GM19328 (cell line): Measurements from ENCODE around the gene CSE1L.
"Not testable (repeated sequence)": the region's sequence is repeated elsewhere in the genome, so short reads cannot be mapped to it uniquely, and the experiment has no call there.

ENCODE experiments used
- ATAC-seq: cut with Tn5 transposase; IDR thresholded peaks from one replicate; pipeline ENCODE4 v1.9.1; 2021; ENCODE audit warnings: mild to moderate bottlenecking, moderate library complexity; ENCODE audit not compliant: unreplicated experiment

The CSE1L gene

DNA sequence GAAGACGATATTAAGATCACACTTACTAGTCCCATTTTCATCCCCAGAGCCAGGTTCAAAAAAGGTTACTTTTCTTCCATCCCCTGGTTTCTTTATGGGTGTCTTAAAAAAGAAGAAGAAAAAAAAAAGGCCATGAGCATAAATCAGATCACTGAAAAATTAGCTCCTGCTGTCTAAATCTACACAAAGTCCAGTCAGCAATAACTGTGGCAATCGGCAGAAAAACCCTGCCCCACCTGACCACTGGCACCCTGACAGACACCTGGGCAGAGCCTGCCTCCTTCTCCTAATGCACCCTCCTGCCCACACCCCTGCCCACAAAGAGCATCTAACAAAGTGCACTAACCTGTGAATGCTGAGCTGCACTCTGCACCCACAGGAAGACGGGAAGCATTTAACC is 72.2 kb downstream of the CSE1L start:
- ATAC-seq: no peak

GRCh38 chr20:49119988-49120387 is 73.9 kb downstream of the CSE1L start:
- no peak for ATAC-seq

- ATAC-seq: no peak
Observed at GRCh38 chr20:49122920-49123319, 76.8 kb downstream of the CSE1L start.

GRCh38 chr20:49123982-49124381 is 77.9 kb downstream of the CSE1L start:
- ATAC-seq: no peak

DNA sequence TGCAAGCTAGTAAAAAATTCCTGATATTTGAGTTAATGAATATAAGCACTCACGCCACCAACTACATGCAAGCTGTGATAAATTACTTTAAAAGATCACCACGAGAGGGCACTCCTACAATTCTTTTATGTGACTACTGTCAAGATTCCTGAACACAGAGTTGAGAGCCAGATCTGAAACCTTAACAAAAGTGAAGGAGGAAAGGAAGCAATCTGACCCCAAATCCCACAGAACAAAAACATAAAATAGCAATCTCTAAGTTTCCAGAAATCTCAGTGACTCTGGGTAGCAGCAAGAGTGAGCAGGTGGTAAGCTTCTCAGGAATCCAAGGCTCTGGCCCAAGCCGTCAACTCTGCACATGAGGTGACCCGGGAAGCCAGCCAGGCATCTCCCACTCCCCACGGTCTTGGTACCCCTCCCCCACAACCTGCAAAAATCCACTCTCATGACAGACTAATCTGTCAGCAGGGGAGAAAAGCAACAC is 86.9 kb downstream of the CSE1L start:
- no peak for ATAC-seq

DNA sequence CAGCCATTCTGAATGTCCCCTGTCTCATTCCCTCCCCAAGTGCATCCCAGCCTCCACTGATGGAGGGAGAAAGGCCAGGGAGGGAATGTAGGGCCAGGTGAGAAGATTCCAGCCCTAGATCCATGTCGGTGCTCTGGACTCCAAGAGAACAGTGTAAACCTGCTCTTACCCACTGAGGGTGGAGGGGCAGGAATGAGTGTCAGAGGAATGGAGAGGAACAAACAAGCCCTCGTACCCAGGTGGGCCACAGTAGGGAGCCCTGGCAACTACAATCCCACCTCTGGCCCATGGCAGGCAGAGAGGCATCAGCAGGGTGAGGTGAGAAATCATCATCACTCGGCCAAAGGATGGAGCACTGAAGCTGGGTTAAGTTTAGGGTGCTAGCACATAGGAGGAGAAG is 87.5 kb downstream of the CSE1L start:
- ATAC-seq: no peak

GRCh38 chr20:49134797-49135196 is 88.7 kb downstream of the CSE1L start:
- ATAC-seq: not testable (repeated sequence)

- ATAC-seq: no peak
Observed at GRCh38 chr20:49136817-49137571, 90.9 kb downstream of the CSE1L start.

DNA sequence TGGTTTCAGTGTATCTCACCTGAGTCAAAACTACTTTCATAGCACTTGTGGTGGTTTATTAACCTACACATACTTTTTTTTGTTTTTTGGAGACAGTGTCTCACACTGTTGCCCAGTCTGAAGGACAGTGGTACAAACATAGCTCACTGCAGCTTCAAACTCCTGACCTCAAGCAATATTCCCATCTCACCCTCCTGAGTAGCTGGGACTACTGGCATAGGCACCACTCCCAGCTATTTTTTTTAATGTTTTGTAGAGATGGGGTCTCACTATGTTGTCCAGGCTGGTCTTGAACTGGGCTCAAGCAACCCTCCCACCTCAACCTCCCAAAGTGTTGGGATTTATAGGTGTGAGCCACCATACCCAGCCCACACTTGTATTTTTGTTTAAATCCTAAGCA is 92.3 kb downstream of the CSE1L start:
- no peak for ATAC-seq

- no peak for ATAC-seq
Observed at GRCh38 chr20:49140411-49140810, 94.3 kb downstream of the CSE1L start.

- no peak for ATAC-seq
Observed at GRCh38 chr20:49140834-49141233, 94.7 kb downstream of the CSE1L start.
